HEK293 (cell line): ENCODE results near the gene LHFPL3.

ENCODE experiments used
- CTCF ChIP-seq: fragments of 450-650 bp; formaldehyde crosslinking; IDR thresholded peaks from 2 replicates; pipeline ENCODE4 v1.5.1; 2016; ENCODE audit warnings: missing biosample characterization, missing genetic modification characterization
- HOXA7 ChIP-seq: sonication (generic); formaldehyde crosslinking; IDR thresholded peaks from 2 replicates; pipeline ENCODE4 v1.8.1; 2022; ENCODE audit warnings: missing genetic modification reagents, borderline replicate concordance
- REST ChIP-seq: fragments of 450-650 bp; formaldehyde crosslinking; IDR thresholded peaks from 2 replicates; pipeline ENCODE4 v1.5.1; 2016; ENCODE audit warnings: missing biosample characterization, missing genetic modification characterization
- SALL2 ChIP-seq: fragments of 450-650 bp; formaldehyde crosslinking; IDR thresholded peaks from 2 replicates; pipeline ENCODE4 v1.5.0; 2017; ENCODE audit warnings: missing biosample characterization, mild to moderate bottlenecking, missing genetic modification characterization, borderline replicate concordance
- ZNF768 ChIP-seq: fragments of 450-650 bp; formaldehyde crosslinking; IDR thresholded peaks from 2 replicates; pipeline ENCODE4 v1.5.1; 2018; ENCODE audit warnings: missing biosample characterization, mild to moderate bottlenecking, missing genetic modification characterization
- ZNF785 ChIP-seq: fragments of 450-650 bp; formaldehyde crosslinking; IDR thresholded peaks from 2 replicates; pipeline ENCODE4 v1.5.1; 2016; ENCODE audit warnings: missing biosample characterization, missing genetic modification characterization

GRCh38 chr7:104945599-104945956 is 617.2 kb downstream of the LHFPL3 start:
- TF ChIP-seq HOXA7 (CRISPR knock-in tag) (no peak), REST (tag by site-specific recombination) (no peak), CTCF (tag by site-specific recombination) (no peak), ZNF785 (tag by site-specific recombination) (no peak), ZNF768 (no peak), SALL2 (tag by site-specific recombination) (no peak)
